Prostate gland (tissue), 2 donors: ENCODE data around the gene TMEM19.

Experiments
- POLR2A ChIP-seq: fragments of 450-650 bp; IDR thresholded peaks from one replicate; pipeline ENCODE4 v1.6.1; 2016; ENCODE audit warnings: antibody characterized with exemption, mild to moderate bottlenecking
- TF ChIP-seq, protein P1 (sequence below), 4 experiments: fragments of 200-600 bp in 2 of 4; fragments of 450-650 bp in 2 of 4; sonication (generic) in 2 of 4; IDR thresholded peaks; 1 replicate in 3 of 4; 2 replicates in 1 of 4; pipeline ENCODE4 v1.5.1; 2016 to 2019; ENCODE audit warnings: antibody characterized with exemption in 4 of 4, mild to moderate bottlenecking in 2 of 4, moderate library complexity in 2 of 4

DNA sequence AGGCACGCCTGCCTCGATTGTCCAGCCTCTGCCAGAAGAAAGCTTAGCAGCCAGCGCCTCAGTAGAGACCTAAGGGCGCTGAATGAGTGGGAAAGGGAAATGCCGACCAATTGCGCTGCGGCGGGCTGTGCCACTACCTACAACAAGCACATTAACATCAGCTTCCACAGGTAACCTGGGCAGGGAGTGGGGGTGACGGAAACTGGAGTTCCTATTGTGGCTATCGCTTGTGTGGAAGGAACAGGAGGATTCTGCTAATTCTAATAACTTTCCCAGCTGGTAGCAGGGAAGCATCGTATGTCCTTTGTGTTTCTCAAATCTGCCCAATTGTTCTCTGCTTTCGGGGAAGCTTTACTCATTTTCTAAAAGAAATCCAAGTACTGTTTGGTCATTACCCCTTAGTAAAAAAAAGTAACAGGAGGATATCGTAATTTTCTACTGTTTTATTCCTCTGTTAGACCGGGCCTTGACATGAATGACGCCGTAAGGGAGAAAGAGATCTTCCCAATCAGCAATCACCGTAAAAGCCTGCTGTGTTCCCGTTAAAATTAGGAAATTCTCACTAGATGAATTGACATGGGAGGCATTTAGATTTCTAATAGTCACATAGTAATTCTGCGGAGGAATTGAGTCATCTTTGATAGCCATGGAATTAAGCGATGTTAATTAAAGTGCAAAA, 21.3 kb upstream of the TMEM19 start:
- TF ChIP-seq, protein P1, sequence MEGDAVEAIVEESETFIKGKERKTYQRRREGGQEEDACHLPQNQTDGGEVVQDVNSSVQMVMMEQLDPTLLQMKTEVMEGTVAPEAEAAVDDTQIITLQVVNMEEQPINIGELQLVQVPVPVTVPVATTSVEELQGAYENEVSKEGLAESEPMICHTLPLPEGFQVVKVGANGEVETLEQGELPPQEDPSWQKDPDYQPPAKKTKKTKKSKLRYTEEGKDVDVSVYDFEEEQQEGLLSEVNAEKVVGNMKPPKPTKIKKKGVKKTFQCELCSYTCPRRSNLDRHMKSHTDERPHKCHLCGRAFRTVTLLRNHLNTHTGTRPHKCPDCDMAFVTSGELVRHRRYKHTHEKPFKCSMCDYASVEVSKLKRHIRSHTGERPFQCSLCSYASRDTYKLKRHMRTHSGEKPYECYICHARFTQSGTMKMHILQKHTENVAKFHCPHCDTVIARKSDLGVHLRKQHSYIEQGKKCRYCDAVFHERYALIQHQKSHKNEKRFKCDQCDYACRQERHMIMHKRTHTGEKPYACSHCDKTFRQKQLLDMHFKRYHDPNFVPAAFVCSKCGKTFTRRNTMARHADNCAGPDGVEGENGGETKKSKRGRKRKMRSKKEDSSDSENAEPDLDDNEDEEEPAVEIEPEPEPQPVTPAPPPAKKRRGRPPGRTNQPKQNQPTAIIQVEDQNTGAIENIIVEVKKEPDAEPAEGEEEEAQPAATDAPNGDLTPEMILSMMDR (IDR thresholded peaks at IDR 0.05), result no peak
- TF ChIP-seq POLR2A, result no peak
